HG02798 (cell line): Measurements from ENCODE around the gene DDX60.
A peak's percentile ranks its signal among the peaks of the same experiment; 100 is the strongest.
"Not testable (repeated sequence)": the region's sequence is repeated elsewhere in the genome, so short reads cannot be mapped to it uniquely, and the experiment has no call there.

ENCODE experiments used
- ATAC-seq: cut with Tn5 transposase; IDR thresholded peaks from one replicate; pipeline ENCODE4 v1.9.1; 2021; ENCODE audit warnings: mild to moderate bottlenecking; ENCODE audit not compliant: unreplicated experiment, poor library complexity

The DDX60 gene

DNA sequence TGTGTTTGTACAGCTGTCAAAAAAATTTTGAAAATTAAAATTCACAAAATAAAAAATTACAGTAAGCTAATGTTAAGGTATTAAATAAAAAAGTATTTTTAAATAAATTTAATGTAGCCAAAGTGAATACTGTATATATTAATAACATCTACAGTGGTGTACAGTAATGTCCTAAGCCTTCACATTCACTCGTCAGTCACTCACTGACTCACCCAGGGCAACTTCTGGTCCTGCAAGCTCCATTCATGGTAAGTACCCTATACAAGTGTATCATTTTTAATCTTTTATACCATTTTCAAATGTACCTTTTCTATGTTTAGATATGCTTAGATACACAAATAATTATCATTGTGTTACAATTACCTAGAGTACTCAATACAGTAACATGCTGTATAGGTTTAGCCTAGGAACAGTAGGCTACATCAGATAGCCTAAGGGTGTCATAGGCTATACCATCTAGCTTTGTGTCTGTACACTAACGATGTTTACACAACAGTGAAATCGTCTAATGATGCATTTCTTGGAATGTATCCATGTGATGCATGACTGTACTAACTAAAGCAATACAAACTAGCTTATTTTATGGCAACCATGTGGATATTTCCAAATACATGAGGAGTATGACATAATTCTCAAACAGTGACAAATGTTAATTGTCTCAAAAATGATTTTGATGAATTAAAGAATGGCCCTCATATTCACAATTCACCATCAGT lies 13.7 kb downstream of the DDX60 start:
- ATAC-seq: no peak

DNA sequence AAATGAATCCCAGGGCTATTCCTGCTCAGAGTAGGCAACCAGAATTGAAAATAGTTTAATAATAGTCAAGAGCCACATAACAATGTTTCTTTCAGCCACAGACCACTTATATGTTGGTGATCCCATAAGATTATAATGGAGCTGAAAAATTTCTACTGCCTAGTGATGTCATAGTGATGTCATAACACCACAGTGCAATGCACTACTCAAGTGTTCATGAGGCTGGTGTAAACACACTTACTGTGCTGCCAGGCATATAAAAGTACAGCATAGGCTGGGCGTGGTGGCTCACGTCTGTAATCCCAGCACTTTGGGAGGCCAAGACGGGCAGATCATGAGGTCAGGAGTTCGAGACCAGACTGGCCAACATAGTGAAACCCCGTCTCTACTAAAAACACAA lies 15.1 kb downstream of the DDX60 start:
- not testable (repeated sequence) for ATAC-seq

DNA sequence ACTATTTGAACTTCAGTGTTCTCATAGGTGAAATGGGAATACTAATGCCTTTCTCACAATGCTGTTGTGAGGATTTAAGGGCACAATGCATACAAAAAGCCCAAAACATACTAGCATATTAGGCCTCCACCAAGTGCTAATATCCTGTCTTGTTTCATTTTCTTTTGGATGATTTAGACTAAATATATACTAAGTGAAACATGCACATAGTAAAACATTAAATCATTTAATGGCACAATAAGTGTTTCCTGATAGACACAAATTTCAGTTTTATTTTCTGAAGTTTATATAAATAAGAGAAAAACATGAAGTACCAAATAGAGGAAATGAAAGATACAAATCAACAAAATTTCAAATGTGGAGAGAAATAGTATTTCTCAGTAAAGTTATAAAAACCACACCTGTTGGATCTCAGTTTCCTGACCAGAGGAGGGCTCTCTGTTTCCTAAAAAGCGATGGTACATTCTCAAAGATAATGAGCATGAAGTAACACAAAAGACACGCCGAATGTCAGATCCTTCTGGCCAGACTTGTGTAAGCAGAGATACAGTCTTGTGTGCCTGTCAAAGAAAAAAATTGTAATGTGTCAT lies 25.1 kb downstream of the DDX60 start:
- ATAC-seq: peak; percentile 66

DNA sequence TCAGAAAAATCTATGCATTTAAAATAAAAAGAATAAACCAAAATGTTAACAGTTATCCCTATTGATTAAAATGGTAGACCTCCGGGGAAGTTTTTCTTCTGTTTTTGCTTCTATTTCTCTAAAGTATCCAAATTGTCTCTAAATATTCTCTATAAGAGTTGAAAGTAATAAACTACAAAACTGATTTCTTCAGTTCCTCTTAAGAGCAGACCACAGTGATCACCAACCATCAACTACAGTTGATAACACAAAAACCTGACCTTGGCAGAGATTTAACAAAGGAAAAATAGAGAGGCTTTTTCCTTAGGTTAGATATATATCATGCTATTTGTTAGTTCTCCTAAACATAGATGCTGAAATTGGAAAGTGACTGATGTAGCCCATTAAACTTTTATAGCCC lies 27.3 kb downstream of the DDX60 start:
- ATAC-seq: peak; percentile 44

DNA sequence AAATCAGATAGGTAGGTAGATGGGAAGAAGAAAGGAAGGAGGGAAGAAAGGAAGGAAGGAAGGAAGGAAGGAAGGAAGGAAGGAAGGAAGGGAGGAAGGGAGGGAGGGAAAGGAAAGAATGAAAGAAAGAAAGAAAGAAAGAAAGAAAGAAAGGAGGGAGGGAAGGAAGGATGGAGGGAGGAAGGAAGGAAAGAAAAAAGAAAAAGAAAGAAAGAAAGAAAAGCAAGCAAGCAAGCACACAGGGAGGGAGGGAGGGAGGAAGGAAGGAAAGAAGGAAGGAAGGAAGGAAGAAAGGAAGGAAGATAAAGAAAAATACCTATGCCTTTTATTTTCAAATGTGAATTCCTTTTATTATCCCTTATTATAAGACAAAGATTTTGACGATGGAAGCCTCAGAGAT lies 32.7 kb downstream of the DDX60 start:
- ATAC-seq: not testable (repeated sequence)

DNA sequence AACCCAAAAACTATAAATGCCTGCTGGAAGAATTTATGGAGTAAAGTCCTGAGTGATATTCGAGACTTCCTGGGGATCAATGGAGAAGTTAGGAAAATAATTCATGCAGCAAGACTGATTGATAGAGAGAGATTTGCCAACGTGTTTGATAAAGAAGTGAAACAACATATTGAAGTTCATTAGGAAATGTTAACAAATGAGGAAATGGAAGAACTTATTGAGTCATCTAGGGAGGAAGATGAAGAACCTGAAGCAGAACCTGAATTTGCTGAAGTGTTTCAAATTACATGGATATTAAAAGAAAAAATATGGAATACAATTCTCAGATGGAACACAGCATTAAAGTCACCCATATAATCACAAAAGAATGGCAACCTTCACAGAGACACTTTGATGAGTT lies 39.0 kb downstream of the DDX60 start:
- no peak for ATAC-seq

DNA sequence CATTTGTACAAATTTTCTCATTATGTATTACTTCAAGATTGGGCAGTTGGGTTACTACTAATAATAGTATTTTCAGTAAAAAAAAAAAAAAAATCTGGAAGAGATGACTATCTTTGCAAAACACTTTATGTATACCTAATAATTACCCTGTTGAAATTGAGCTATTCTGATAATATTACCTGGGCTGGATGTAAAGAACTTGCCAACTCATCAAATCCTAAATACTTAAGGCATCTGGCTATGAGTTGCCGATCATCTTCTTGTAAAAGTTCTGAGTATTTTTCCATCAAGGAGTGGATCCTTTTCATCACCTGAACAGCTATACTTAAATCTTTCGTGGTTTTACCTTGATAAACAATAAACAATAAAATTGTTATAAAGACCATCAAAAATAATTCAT lies 42.7 kb downstream of the DDX60 start:
- no peak for ATAC-seq

DNA sequence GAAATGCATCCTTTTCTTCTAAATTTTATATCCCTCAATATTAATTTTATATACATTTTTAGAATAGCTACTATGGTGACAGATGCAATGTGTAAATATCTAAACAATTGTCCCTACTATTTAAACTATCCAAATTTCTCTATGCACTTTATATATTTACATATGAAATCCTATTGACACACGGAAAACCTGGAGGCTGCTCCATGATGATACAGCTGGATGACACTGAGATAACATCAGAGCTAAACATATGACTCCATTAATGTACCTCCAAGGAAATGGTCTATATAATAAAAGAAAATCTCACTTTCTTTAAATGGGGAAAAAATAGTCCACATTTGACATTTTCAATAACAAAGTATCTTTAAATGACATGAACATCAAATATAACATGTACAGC lies 43.7 kb downstream of the DDX60 start:
- ATAC-seq: no peak

DNA sequence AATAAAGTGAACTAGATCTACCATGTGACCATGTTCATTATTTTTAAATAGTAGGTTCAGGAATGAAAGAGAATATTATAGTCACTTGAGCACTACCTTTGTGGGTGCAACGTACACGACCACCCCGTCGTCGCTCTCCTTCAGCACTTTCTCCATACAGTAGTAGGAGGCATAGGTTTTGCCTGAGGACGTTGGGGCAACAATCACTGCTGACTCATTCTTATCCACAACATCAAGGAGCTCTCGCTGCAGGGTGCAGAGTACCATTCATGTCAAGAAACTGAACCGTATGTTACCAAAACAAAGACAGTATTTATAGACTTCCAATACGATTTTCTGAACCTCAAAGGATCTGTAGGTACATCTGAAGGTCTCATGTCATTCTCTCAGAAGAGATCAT lies 44.7 kb downstream of the DDX60 start:
- ATAC-seq: no peak

DNA sequence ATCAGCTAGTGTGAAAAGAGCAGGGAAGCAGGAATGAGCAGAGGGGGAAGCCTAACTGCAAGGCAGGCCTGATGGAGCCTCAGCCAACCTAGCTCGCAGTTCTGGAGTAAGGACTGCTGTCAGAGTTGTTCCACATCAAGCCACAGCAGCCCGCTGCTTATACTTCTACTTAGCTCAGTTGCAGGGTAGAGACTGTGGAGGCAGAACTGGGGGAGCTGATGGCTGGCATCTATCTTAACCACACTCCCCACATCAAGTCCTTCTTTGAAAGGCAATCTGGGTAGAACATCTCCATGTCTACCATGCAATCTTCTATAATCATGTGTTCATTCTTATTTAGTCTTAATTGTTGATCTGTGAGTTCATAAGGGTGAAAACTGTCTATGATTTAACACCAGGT lies 46.1 kb downstream of the DDX60 start:
- ATAC-seq: no peak

DNA sequence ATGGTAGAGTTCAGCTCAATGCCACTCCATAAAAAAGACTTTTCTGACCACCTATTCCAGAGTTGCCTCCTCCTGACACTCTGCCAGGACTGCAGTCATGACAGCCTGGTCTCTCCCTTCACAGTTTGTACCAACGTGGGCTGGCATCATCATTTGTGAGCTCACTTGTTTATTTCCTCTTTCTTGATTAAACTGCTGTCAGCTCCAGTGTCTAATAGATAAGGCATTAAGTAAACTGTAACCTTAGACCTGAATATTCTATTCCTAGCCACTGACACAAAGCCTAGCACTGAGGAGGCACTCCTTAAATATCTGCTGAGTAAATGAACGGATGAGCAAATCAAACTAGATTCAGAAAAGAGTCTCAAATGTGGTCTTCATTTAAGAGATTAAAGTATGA lies 48.7 kb downstream of the DDX60 start:
- no peak for ATAC-seq

DNA sequence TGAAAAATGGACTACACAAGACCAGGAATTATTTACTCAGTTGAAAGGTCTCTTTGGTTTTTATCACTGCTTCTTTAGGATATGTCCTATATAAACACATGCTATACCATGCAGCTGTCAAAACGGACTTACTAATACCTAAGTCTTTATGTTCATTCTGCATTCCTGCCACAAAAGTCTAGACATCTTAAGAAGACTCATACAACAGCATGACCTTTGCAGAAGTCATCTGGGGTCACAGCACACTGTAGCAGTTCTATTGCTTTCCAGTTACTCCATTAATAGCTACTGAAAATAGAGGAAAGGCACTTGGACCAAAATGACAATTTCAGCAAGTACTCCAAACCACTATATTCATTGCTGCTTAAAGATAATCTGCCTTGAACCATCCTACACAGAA lies 53.2 kb downstream of the DDX60 start:
- no peak for ATAC-seq

DNA sequence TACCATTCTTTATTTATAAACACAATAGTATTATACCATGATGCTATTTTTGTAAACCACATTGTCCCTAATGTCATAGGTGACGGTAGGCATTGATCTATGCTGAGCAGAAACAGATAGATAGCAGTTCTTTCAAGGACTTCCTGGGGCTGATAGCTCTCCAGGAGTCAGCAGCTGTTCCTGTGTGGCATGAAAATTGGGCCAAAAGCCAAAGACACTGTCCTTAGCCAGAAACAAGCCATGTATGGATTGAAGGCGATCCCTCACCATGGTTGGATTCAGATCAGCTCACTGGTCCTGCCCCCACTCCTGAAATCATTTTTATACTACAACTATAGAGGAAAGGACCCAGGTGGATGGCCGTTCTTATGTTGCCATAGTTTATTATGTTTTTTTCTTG lies 53.6 kb downstream of the DDX60 start:
- no peak for ATAC-seq

DNA sequence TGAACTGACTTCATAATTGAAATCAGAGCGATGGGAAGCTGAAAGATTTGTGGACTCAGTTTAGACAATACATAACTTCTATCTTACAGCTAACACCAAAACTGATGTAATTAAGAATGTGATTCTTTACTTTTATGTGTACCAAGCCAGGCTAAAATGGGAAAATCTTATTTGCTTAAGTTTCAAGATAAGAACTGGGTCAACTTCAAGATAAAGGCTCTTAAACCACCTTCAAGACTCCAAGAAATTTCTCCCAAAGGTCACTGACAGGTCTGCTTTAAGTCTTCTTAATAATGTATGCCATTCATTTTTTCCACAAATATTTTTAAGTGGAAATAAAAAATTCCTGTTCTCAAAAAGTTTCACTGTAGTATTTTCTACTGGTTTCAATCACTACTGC lies 55.5 kb downstream of the DDX60 start:
- no peak for ATAC-seq

DNA sequence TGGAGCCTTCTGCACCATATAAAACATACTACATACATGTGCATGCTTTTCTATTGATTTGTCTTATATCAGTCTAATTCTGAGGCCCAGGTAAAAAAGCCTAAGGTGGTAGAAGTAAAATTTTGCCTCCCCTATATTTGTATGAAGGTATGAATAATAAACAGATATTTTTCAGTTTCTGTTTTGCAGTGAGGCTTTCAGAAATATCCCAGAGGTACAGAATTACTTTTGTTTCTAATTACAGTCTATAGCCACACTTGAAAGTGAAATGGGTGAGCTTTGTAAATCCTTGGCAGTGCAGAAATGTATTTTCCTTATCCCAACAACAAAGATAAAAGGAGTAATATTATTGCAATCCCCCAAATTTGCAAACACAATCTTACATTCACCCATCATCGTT lies 59.5 kb downstream of the DDX60 start:
- ATAC-seq: no peak

DNA sequence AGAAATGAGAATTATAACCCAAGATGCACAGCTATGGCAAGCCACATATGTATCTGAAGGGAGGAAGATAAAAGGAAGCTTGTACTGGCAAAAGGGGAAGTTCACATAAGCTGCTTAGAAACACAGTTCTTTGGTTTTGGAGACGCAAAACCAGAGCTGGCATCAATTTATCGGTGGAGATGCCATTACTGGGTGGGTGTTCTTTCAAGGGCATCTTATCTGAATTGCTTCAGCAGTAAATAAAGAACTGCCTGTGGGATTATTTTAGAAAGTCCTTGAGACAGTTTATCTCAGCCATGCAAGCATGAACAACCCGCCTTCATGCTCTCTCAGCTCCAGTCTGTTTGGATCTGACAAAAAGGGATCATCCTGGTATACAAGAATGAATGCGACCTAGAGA lies 60.8 kb downstream of the DDX60 start:
- ATAC-seq: no peak

DNA sequence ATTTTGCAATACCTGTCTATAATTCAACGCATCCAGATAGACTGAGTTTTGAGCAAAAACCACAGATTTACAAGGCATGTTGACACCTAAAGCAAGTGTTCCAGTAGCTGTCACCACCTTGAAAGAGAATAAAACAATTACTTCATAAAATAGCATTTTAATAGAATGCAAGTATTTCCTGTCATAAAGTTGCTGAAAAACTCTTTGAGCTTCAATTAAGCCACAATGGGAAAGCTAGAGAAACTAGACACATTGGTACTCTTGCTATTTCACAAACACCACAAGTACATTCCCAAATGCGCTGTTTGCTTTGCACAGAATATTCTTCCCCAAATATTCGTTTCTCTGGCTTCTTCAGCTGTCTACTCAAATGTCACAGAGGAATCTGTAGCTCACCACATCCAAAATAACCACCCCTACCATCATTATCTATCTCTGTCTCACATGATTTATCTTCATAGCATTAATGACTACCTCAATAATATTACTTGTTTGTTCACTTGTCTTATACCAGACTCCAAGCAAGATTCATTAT lies 70.3 kb downstream of the DDX60 start:
- no peak for ATAC-seq

DNA sequence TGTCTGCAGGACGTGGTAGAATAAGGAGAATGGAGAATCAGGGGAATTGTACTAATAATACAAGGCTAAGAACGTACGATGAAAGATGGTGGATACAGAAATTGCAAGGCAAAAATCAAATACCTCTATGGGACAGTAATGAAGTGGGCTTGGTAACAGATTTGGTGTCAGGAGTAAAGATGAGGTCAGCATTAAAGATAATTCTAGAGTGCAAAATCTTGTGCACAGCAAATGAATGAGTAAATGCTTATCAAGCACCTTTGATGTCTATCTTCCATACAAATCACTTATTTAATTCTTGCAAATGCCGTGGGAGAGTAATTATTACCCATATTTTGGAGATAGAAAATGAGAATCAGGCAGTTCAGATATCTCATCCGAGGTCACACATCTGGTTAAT lies 70.9 kb downstream of the DDX60 start:
- ATAC-seq: no peak

DNA sequence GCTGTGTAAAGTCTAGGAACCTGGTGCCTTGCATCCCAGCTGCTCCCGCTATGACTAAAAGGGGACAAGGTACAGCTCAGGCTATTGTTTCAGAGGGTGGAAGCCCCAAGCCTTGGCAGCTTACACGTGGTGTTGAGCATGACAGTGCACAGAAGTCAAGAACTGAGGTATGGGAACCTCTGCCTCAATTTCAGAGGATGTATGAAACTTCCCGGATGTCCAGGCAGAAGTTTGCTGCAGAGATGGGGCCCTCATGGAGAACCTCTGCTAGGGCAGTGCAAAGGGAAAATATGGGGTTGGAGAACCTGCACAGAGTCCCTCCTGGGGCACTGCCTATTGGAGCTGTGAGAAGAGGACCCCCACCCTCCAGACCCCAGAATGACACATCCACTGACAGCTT lies 76.6 kb downstream of the DDX60 start:
- no peak for ATAC-seq

DNA sequence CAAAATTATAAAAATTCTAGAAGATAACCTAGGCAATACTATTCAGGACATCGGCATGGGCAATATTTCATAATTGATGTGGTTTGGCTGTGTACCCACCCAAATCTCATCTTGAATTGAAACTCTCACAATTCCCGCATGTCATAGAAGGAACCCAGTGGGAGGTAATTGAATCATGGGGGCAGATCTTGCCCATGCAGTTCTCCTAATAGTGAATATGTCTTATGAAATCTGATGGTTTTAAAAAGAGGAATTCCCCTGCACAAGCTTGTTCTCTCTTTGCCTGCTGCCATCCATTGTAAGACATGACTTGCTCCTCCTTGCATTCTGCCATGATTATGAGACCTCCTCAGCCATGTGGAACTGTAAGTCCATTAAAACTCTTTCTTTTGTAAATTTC lies 77.7 kb downstream of the DDX60 start:
- ATAC-seq: no peak

DNA sequence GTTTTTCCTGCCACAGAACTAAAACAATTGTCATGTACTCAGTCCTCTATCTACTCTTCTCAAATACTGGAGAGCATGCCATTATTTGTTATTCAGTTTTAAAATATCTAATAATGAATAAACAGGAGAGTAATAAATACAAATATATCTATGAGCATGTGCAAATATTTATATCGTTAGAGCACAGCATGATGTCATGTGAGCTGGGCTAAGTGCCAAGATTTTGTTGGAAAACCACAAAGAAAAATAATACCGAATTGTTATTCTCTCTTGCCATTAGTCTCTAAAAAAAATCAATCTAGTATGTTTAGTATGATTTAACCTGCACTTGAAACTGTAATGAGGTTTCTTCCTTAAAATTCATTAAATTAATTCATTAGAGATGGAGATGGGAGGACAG lies 97.3 kb downstream of the DDX60 start:
- ATAC-seq: no peak

DNA sequence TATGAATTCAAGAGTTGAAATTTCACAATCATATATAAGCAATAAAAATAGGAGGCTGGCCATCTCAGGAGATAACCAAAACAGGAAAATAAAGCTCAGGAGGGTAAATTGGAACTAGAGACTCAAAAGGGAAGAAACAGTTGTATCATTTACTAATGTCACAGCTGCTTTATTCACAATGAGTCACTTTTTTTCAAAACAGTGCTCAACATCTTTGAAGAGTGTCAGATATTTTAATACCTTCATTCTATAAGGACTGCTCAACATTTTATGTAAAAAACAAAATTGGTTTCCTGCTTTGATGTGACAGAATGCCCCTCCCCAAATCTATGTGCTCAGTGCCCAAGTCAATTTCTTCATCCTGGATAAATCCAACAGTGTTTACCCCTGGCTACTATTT lies 97.7 kb downstream of the DDX60 start:
- no peak for ATAC-seq
